Measurements from ENCODE around the gene SELPLG.
"Not testable (repeated sequence)": the region's sequence is repeated elsewhere in the genome, so short reads cannot be mapped to it uniquely, and the experiment has no call there.

The SELPLG gene

DNA sequence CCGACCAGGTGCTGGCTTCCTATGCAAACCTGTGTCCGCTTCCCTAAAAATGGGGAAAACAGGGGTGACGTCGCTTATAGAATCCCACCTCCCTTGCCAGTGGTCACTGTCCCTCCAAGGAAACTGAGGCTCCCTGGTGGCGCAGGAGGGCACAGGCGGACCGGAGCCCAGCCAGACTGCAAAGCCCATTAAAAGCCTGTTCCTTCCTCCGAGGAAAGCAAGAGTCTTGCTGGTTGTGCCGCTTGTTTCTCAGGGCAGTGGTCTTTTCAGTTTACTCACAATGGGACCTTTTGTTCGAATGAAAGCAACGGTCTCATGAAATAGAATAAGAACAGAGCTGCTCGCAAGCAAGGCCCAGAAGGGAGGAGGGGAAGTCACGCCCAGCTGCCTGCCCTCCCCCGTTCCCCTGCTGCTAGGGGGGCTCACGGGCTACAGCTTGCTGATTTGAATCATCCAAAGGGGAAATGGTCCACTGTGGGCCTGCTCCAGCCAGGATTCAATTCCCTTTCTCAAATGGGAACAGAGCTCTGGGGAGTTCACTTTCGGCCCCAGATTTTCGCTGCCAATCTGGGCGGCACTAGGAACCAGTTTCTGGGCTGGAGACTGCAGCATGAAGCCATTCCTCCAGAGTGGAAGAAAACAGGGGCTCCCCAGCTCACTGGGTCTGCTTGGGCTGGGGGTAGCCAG is 4.6 kb upstream of the SELPLG start:
- Histone ChIP-seq H3K36me3 (ENCODE audit: insufficient read depth, low read length) (no peaks in the 10 kb centered on the region), H3K27ac (no peak overlapping the region), H3K9me3 (ENCODE audit: low read depth, low read length) (no peaks in the 10 kb centered on the region), H3K4me3 (no peak overlapping the region), H3K9ac (ENCODE audit: insufficient read length) (no peak overlapping the region)
- TF ChIP-seq POLR2AphosphoS5 (IDR thresholded peaks at IDR 0.05; ENCODE audit: borderline replicate concordance, low read depth, low read length) = no peak; the same call in 1 of the 2 replicates
- TF ChIP-seq EZH2 (IDR thresholded peaks at IDR 0.05) = no peak
- no peak for TF ChIP-seq FOXP2 (optimal IDR thresholded peaks at IDR 0.05; ENCODE audit: control extremely low read depth, extremely low read length, insufficient read depth)
- DNase-seq (ENCODE audit: low read depth, low spot score) = no peak

GRCh38 chr12:108637222-108637971 is 3.7 kb upstream of the SELPLG start:
- no peak overlapping the region for H3K9ac ChIP-seq (ENCODE audit: insufficient read length)
- H3K27ac ChIP-seq = no peak overlapping the region
- H3K4me3 ChIP-seq = no peak overlapping the region
- no peaks in the 10 kb centered on the region for H3K9me3 ChIP-seq (ENCODE audit: low read depth, low read length)
- TF ChIP-seq FOXP2 (optimal IDR thresholded peaks at IDR 0.05; ENCODE audit: control extremely low read depth, extremely low read length, insufficient read depth) = no peak
- TF ChIP-seq POLR2AphosphoS5 (IDR thresholded peaks at IDR 0.05; ENCODE audit: borderline replicate concordance, low read depth, low read length) = no peak; the same call in 1 of the 2 replicates
- TF ChIP-seq EZH2 (IDR thresholded peaks at IDR 0.05) = no peak
- no peak for DNase-seq (ENCODE audit: low read depth, low spot score)
- H3K36me3 ChIP-seq (ENCODE audit: insufficient read depth, low read length) = no peaks in the 10 kb centered on the region

GRCh38 chr12:108635997-108636808 is 2.5 kb upstream of the SELPLG start:
- H3K9ac ChIP-seq (ENCODE audit: insufficient read length) = peak overlapping the region; percentile 22
- H3K9me3 ChIP-seq (ENCODE audit: low read depth, low read length) = no peaks in the 10 kb centered on the region
- no peak for TF ChIP-seq EZH2 (IDR thresholded peaks at IDR 0.05)
- TF ChIP-seq POLR2AphosphoS5 (IDR thresholded peaks at IDR 0.05; ENCODE audit: borderline replicate concordance, low read depth, low read length) = no peak
- no peak for TF ChIP-seq FOXP2 (optimal IDR thresholded peaks at IDR 0.05; ENCODE audit: control extremely low read depth, extremely low read length, insufficient read depth)
- no peak overlapping the region for H3K4me3 ChIP-seq
- DNase-seq (ENCODE audit: low read depth, low spot score) = no peak
- H3K36me3 ChIP-seq (ENCODE audit: insufficient read depth, low read length) = no peaks in the 10 kb centered on the region
- peak overlapping the region; percentile 56 for H3K27ac ChIP-seq

DNA sequence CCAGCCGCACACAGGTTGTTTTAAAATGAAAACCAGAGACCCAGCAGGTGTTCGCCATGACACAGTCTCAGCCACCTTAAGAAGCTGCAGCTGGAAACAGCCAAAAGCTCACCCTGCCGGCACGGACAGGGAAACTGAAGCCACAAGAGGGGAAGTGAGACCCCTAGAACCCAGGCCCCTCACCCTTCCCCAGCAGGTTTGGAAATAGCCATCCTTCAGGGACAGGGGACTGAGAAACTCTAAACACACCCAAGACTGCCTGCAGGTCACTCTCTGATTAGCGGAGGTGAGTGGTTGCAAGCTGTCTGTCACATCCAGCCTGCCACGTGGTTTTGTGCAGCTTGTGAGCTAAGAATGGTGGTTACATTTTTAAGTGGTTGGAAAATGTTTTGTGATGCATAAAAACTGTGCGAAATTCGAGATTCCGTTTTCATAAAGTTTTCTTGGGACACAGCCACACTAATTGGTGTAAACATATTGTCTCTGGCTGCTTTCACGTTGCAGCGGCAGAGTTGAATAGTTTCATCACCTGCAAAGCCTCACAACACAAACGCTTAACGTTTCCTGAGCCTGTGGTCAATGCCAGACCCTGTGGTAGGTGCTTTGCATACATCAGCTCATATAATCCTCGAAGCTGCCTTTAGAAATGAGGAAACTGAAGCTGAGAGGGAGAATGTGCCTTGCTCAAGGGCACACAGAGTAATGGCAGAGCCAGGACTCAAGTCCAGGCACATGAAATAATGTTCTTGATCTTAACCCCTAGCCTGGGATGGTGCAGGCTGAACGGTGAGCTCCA is 1.7 kb upstream of the SELPLG start:
- no peak for DNase-seq (ENCODE audit: low read depth, low spot score)
- no peak overlapping the region for H3K9ac ChIP-seq (ENCODE audit: insufficient read length)
- H3K9me3 ChIP-seq (ENCODE audit: low read depth, low read length) = no peaks in the 10 kb centered on the region
- no peaks in the 10 kb centered on the region for H3K36me3 ChIP-seq (ENCODE audit: insufficient read depth, low read length)
- TF ChIP-seq POLR2AphosphoS5 (IDR thresholded peaks at IDR 0.05; ENCODE audit: borderline replicate concordance, low read depth, low read length) = no peak
- TF ChIP-seq EZH2 (IDR thresholded peaks at IDR 0.05) = no peak
- TF ChIP-seq FOXP2 (optimal IDR thresholded peaks at IDR 0.05; ENCODE audit: control extremely low read depth, extremely low read length, insufficient read depth) = no peak
- 0 out of 2 replicates have a peak overlapping the region, but pooled peaks have one; percentile 27 for H3K27ac ChIP-seq
- H3K4me3 ChIP-seq = no peak overlapping the region

- no peak overlapping the region for H3K4me3 ChIP-seq
- H3K36me3 ChIP-seq (ENCODE audit: insufficient read depth, low read length) = no peaks in the 10 kb centered on the region
- no peaks in the 10 kb centered on the region for H3K9me3 ChIP-seq (ENCODE audit: low read depth, low read length)
- DNase-seq (ENCODE audit: low read depth, low spot score) = no peak
- no peak overlapping the region for H3K27ac ChIP-seq
- TF ChIP-seq FOXP2 (optimal IDR thresholded peaks at IDR 0.05; ENCODE audit: control extremely low read depth, extremely low read length, insufficient read depth) (no peak), POLR2AphosphoS5 (IDR thresholded peaks at IDR 0.05; ENCODE audit: borderline replicate concordance, low read depth, low read length) (no peak)
- no peak overlapping the region for H3K9ac ChIP-seq (ENCODE audit: insufficient read length)
Measured at GRCh38 chr12:108634341-108634751, 652 bp upstream of the SELPLG start.

GRCh38 chr12:108633081-108633533 is 587 bp downstream of the SELPLG start:
- Histone ChIP-seq H3K9ac (ENCODE audit: insufficient read length) (peak overlapping the region; percentile 20), H3K27ac (no peak overlapping the region), H3K9me3 (ENCODE audit: low read depth, low read length) (no peaks in the 10 kb centered on the region), H3K4me3 (no peak overlapping the region), H3K36me3 (ENCODE audit: insufficient read depth, low read length) (no peaks in the 10 kb centered on the region)
- DNase-seq (ENCODE audit: low read depth, low spot score) = no peak
- no peak for TF ChIP-seq FOXP2 (optimal IDR thresholded peaks at IDR 0.05; ENCODE audit: control extremely low read depth, extremely low read length, insufficient read depth)
- no peak for TF ChIP-seq EZH2 (IDR thresholded peaks at IDR 0.05)
- no peak for TF ChIP-seq POLR2AphosphoS5 (IDR thresholded peaks at IDR 0.05; ENCODE audit: borderline replicate concordance, low read depth, low read length)

DNA sequence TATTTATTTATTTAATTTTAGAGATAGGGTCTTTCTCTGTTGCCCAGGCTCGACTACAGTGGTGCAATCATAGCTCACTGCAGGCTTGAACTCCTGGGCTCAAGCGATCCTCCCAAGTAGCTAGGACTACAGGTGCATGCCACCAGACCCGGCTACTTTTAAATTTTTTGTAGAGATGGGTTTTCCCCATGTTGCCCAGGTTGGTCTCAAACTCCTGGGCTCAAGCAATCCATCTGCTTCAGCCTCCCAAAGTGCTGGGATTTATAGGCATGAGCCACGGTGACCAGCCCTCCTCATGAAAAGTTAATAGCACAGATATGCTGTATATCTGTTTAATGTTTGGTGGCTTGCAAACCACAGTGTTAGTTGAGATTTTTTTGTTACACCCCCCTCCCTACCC is 2.4 kb downstream of the SELPLG start:
- not testable (repeated sequence) for H3K36me3 ChIP-seq (ENCODE audit: insufficient read depth, low read length); DNase-seq (ENCODE audit: low read depth, low spot score); H3K9ac ChIP-seq (ENCODE audit: insufficient read length); H3K9me3 ChIP-seq (ENCODE audit: low read depth, low read length); H3K4me3 ChIP-seq; H3K27ac ChIP-seq

Measured in SK-N-MC (cell line).